Right renal pelvis (tissue), 4 donors: ENCODE data around the gene GALNT12. TPM values are rescaled to one million over a fixed set of nuclear protein-coding genes. Genes with fewer than 3 reads are reported as not detected.

Source experiments
- DNase-seq, 4 donors: peaks; one replicate each; pipeline ENCODE4 v3.0.0-alpha.2; 2013; ENCODE audit warnings: low read depth in 4 of 4, low spot score in 3 of 4, missing footprints in 1 of 4
- polyA plus RNA-seq, 4 donors: library from polyadenylated mRNA; unstranded; fragments of 120-200 nt; gene quantifications; one replicate each; pipeline ENCODE4 v1.2.1, GENCODE V29; 2013; ENCODE audit not compliant: insufficient read length in 4 of 4

The GALNT12 gene
- polyA plus RNA-seq, 4 donors = 7.9 to 14.8 (median 9.7) TPM

GRCh38 chr9:98829766-98830165 lies 22.3 kb downstream of the GALNT12 start:
- no peak for DNase-seq

GRCh38 chr9:98830554-98830953 lies 23.1 kb downstream of the GALNT12 start:
- no peak for DNase-seq

GRCh38 chr9:98831696-98832095 lies 24.2 kb downstream of the GALNT12 start:
- DNase-seq = no peak

GRCh38 chr9:98832768-98833089 lies 25.3 kb downstream of the GALNT12 start:
- DNase-seq = no peak

- DNase-seq = no peak
Measured at GRCh38 chr9:98833090-98833956, 25.9 kb downstream of the GALNT12 start.

- DNase-seq = no peak
Measured at GRCh38 chr9:98834386-98834785, 26.9 kb downstream of the GALNT12 start.

GRCh38 chr9:98836206-98836605 lies 28.7 kb downstream of the GALNT12 start:
- no peak for DNase-seq

GRCh38 chr9:98837516-98837915 lies 30.0 kb downstream of the GALNT12 start:
- no peak for DNase-seq

- no peak for DNase-seq
Measured at GRCh38 chr9:98838155-98838867, 30.8 kb downstream of the GALNT12 start.

- DNase-seq = no peak
Measured at GRCh38 chr9:98838868-98839565, 31.5 kb downstream of the GALNT12 start.

GRCh38 chr9:98839724-98840123 lies 32.3 kb downstream of the GALNT12 start:
- DNase-seq = no peak

GRCh38 chr9:98842510-98842909 lies 35.0 kb downstream of the GALNT12 start:
- DNase-seq = no peak

- DNase-seq = no peak
Measured at GRCh38 chr9:98846081-98846480, 38.6 kb downstream of the GALNT12 start.

- DNase-seq = no peak
Measured at GRCh38 chr9:98846879-98847278, 39.4 kb downstream of the GALNT12 start.

- DNase-seq = peak; percentile 63 to 78 (median 76)
Measured at GRCh38 chr9:98848450-98849149, 41.1 kb downstream of the GALNT12 start.

GRCh38 chr9:98849563-98849962 lies 42.1 kb downstream of the GALNT12 start:
- no peak for DNase-seq

GRCh38 chr9:98850851-98851729 lies 43.6 kb downstream of the GALNT12 start:
- DNase-seq = no peak

- no peak for DNase-seq
Measured at GRCh38 chr9:98851730-98852459, 44.4 kb downstream of the GALNT12 start.

- no peak for DNase-seq
Measured at GRCh38 chr9:98852460-98852734, 44.9 kb downstream of the GALNT12 start.
